Uterus (tissue), 2 donors: Measurements from ENCODE around the gene RALGPS1.

Experiments used
- POLR2A ChIP-seq, 2 donors: fragments of 450-650 bp; IDR thresholded peaks; one replicate each; pipeline ENCODE4 v1.6.1; 2016; ENCODE audit warnings: antibody characterized with exemption in 2 of 2, mild to moderate bottlenecking in 1 of 2, moderate library complexity in 1 of 2
- TF ChIP-seq, protein P1 (sequence below), 4 experiments: fragments of 200-600 bp in 2 of 4; fragments of 450-650 bp in 2 of 4; sonication (generic) in 2 of 4; IDR thresholded peaks; one replicate each; pipeline ENCODE4 v1.5.1; 2016 to 2019; ENCODE audit warnings: antibody characterized with exemption in 4 of 4, mild to moderate bottlenecking in 2 of 4, moderate library complexity in 1 of 4

GRCh38 chr9:127011772-127012171 lies 97.2 kb downstream of the RALGPS1 start:
- TF ChIP-seq, protein P1, sequence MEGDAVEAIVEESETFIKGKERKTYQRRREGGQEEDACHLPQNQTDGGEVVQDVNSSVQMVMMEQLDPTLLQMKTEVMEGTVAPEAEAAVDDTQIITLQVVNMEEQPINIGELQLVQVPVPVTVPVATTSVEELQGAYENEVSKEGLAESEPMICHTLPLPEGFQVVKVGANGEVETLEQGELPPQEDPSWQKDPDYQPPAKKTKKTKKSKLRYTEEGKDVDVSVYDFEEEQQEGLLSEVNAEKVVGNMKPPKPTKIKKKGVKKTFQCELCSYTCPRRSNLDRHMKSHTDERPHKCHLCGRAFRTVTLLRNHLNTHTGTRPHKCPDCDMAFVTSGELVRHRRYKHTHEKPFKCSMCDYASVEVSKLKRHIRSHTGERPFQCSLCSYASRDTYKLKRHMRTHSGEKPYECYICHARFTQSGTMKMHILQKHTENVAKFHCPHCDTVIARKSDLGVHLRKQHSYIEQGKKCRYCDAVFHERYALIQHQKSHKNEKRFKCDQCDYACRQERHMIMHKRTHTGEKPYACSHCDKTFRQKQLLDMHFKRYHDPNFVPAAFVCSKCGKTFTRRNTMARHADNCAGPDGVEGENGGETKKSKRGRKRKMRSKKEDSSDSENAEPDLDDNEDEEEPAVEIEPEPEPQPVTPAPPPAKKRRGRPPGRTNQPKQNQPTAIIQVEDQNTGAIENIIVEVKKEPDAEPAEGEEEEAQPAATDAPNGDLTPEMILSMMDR (IDR thresholded peaks at IDR 0.05) = no peak
- TF ChIP-seq POLR2A (IDR thresholded peaks at IDR 0.05) = no peak
